GM19455 (cell line): ENCODE results near the gene CCDC188.

ENCODE experiments used
- ATAC-seq: cut with Tn5 transposase; IDR thresholded peaks from one replicate; pipeline ENCODE4 v1.9.1; 2021; ENCODE audit not compliant: unreplicated experiment

Gene CCDC188

GRCh38 chr22:20150381-20151275 is at the start of gene CCDC188:
TSS of gene CCDC188 (minus strand) at chr22:20151055. CDS start at chr22:20150986, 69 bp downstream.
- ATAC-seq, result no peak

GRCh38 chr22:20199906-20200305 is 49.1 kb upstream of the CCDC188 start:
- ATAC-seq, result no peak

DNA sequence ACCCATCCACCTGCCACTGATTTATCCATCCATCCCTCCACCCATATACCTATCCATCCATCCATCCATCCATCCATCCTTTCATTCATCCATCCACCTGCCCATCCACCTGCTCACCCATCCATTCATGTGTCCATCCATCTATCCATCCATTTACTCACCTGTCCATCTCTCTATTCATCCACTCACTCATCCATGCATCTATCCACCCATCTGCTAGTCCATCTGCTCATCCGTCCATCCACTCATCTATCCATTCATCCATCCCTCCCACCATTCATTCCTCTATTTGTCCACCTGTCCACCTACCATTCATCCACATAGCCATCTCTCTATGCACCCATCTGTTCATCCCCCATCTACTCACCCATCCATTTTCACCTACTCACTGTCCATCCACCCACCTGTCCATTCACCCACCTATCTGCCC is 48.6 kb upstream of the CCDC188 start:
- ATAC-seq, result no peak

- ATAC-seq, result no peak
These were observed 47.9 kb upstream of the CCDC188 start for GRCh38 chr22:20198557-20199319.

DNA sequence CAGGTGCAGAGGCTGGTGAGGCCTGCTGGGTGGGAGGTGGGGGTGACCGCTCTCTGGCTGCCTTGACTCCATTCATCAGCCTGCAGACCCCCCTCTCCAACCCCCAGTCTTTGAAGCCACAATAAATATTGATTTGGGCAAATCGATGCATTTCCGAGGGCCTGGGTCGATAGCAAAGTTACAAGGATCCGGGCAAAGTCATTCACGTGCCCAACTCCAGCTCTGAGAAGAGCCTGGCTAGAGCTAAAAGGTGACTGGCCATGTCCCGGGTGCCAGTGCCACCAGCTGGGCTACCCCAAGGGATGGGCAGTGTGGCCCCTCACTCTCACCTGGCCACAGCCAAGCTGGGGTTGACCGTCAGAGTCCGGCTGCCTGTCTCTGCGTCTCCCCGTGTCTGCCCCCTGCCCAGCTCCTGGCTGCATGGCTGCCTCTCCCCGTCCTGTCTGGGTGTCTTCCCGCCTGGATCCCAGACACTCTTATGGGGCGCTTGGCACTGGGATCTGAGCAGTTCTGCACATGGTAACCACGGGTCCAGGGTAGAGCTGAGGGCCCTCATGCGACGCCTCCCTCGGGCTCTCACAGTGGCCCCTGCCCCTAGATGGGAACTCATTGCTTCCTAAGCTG is 46.7 kb upstream of the CCDC188 start:
- no peak for ATAC-seq

DNA sequence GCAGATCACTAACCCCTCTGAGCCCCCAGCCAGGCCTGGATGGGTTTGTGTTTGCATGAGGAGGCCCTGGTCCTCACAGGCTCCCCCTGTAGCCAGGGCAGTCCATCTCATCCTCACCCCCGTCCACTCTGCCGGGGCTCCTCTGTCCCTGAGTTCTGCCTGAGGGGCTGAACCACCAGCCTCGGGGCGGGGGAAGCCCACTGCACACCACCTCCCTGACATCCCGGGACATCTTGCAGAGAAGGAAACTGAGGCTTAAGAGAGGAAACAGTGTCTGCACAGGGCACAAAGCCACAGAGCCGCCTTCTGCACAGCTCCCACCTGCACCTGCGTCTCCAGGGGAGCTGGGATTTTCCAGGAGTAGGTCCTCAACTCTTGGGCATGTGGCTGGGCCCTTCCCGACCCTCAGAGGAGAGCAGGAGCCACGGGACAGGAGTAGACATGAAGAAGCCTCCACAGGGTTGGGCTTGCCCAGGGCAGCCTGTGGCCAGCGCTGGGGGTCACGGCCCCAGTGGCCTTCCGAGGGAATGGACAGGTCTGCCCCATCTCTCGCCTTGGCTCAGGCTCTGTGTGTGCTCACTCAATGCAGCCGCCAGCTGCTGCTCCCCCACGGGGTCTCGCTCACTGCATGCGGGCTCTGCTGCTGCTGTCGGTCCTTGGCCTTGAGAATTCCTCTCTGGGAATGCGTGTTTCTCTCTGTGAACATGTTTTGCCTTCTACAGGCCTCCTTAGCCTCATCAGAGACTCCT is 45.4 kb upstream of the CCDC188 start:
- ATAC-seq, result no peak

DNA sequence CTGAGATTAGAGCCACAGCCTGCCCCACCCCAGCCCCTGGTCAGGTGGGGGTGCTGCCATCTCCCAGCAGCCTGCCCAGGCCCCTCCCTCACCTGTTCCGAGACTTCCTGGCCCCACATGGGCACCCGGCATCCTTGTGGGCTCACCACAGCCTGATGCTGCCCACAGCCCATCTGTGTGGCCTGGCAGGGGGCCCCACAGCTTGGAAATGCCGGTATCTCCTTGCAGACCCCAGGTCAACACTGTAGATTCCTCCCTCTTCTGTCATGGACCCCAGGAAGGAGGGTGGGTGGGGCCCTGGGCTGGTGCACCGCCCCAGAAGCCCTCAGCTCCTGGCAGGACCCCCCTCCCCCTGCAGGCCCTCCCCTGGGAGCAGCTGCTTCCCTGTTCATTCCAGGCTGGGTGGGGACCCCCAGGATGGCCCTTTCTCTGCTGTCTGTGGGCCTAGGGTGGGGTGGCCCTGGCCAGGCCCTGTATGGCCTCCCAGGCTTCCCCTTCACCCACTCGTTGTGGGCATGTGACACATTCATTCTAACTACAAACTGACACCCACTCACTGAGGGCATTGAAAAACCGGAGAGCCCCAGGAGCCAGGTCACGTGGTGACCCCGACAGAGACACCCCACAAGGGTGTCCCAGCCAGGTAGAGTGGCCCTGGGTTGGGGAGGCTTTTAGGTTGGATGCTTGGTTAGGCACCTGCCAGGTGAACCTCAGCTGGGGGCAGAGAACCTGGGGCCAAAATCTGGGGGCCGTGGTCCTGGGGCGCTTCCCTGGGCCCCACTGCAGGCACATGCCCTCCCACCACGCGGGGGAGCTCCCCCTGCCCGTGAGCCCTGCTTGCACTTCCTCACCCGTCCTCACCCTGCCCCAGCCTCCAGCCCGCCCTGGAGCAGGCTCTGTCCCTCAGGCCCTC is 44.1 kb upstream of the CCDC188 start:
- no peak for ATAC-seq

DNA sequence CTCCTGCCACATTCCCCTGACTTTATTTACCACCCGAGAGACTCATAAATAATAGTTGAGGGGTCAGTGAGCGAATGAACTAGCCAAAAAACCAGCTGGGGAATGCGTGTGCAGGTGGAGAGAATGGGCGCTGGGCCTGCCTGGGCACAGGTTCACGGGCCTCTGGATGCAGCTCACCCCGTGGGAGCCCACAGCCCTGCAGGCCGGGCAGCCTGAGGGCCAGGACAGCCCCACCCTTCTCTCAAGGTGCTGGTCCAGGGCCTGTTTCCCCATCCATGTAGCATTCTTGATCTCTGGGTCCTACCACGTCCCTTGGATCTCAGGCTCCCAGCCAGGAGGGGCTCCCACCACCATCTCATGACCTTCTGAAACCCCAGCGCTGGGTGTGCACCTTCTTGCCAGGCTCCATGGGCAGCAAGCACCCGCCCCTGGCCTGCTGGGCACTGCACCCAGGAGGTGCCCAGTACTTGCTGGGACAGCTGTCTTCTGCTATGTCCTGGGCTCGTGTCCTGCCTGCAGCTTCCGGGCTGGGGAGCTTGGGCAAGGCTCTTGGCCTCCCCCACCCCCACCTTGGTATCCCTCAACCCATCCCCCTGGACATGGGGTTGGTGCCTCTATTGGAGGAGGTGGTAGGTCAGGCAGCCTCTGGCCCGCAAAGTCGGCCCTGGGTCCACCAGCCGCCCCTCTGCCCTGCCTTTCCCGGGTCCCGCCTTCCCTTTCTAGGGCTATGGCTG is 43.1 kb upstream of the CCDC188 start:
- no peak for ATAC-seq

GRCh38 chr22:20192972-20193760 is 42.3 kb upstream of the CCDC188 start:
- no peak for ATAC-seq

DNA sequence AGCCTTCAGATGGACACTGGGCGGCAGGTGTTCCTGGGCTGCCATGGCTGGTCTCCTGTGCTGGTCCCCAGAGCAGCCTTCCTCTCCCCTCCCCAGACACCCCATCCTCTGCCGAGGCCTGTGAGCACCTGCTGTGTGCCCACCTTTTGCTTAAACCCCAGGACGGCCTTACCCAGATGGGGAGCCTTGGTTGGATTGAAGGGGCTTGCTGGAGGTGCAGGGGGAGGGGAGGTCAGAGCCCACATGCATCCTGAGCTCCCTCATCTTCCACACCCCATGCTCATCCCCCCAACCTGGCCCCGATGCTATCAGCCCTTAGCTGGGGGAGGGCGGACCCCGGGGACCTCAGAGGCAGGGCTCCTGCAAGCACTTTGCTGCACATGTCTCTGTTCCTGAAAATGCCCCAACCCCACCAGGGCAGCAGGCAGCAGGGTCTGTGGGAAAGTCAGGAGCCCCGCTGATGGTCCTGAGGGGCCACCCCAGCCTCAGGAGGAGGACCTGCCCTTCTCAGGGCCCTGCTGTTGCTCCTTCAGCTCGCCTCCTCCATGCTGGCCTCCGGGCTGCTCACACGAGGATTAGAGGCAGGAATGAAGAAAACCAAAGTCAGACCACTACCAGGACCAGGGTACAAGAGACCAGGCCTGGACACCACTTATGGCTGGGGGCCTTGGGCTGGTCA is 41.6 kb upstream of the CCDC188 start:
- ATAC-seq, result no peak

GRCh38 chr22:20191803-20192202 is 40.9 kb upstream of the CCDC188 start:
- no peak for ATAC-seq

DNA sequence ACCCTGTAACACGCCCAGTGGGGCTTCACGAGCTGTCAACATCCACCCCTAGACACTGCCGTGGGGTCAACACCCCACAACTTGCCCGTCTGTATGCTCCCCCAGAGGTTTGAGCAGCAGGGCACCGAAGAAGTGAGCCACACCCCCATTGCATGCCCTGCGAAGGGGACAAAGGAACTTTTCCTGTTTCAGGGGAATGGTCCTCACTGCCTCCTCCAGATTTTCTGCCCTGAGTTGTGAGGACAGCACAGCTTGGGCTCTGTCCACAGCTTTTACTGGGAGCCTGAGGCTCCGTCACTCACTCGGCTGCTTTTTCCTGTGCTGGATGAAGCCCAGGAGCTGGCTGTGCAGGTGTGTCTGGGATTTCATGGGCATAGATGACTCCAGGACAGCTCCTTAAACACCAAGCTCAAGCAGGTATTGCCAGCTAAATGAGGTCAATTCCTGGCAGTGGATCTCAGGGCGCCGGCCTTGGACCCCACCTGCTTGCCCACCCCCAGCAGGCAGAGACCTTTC is 40.2 kb upstream of the CCDC188 start:
- ATAC-seq, result no peak

- no peak for ATAC-seq
These were observed 37.7 kb upstream of the CCDC188 start for GRCh38 chr22:20188567-20188877.

GRCh38 chr22:20187777-20188566 is 37.1 kb upstream of the CCDC188 start:
- ATAC-seq, result no peak

DNA sequence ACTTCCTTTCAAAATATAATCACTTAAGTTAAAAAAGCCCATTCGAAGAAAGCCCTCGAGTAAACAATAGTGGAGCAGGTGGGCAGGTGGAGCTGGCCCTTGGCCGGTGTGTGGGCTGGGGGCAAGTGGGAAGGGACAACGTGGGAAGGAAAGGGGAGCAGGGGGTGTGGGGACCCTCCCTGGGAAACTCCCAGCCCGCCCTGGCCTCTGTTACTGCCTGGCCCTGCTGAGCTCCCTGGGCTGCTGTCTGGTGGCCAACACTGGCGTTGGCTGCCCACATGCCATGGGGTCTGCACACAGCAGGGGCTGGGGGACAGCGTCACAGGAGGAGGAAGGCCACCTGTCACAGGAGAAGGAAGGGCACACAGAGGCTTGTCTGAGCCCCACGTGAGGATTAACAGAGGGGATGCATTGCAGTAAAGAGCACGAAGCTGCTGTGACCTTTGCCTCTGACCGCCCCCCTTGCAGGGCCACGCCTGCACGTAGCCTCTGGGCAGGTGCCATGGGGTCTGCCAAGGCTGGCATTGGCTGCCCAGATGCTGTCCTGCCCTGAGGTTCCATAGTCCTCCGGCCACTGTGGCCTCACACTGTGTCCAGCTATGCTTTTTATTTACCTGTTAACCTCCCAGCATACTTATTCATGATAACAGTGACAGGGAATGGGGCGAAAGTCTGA is 36.2 kb upstream of the CCDC188 start:
- no peak for ATAC-seq

- no peak for ATAC-seq
These were observed 35.5 kb upstream of the CCDC188 start for GRCh38 chr22:20186183-20186870.
